Ovary (tissue), 9 donors: ENCODE data around the gene TOGARAM2. TPM values are rescaled to one million over a fixed set of nuclear protein-coding genes. Genes with fewer than 3 reads are reported as not detected.

Experiments used
- DNase-seq, 5 donors: peaks; one replicate each; pipeline ENCODE4 v3.0.0-alpha.2; 2019 to 2020
- H3K27ac ChIP-seq, 2 donors: fragments of 200-600 bp; one replicate each; pipeline versions ENCODE4 v1.5.1 to v1.8.0; 2019 to 2022
- H3K27me3 ChIP-seq: fragments of 200-600 bp; one replicate; pipeline ENCODE4 v1.8.0; 2022
- H3K36me3 ChIP-seq: fragments of 200-600 bp; sonication (generic); one replicate; pipeline ENCODE4 v1.5.1; 2019
- H3K4me1 ChIP-seq: one replicate; pipeline ENCODE4 v1.8.1; 2013; ENCODE audit warnings: mild to moderate bottlenecking, moderate library complexity; ENCODE audit not compliant: insufficient read depth
- H3K4me3 ChIP-seq: fragments of 200-600 bp; sonication (generic); one replicate; pipeline ENCODE4 v1.5.1; 2017
- H3K9me3 ChIP-seq, 2 donors: fragments of 200-600 bp in 1 of 2; sonication (generic) in 1 of 2; one replicate each; pipeline versions ENCODE4 v1.5.1 to v1.8.1; 2013 to 2019; ENCODE audit warnings: mild to moderate bottlenecking in 1 of 2, moderate library complexity in 1 of 2
- CTCF ChIP-seq, 3 donors: fragments of 450-650 bp in 2 of 3; fragments of 200-600 bp in 1 of 3; IDR thresholded peaks; one replicate each; pipeline versions ENCODE4 v1.5.1 to v1.8.0; 2016 to 2022; ENCODE audit warnings: antibody characterized with exemption in 3 of 3, mild to moderate bottlenecking in 1 of 3
- EP300 ChIP-seq: sonication (generic); formaldehyde crosslinking; IDR thresholded peaks from one replicate; pipeline ENCODE4 v1.6.1; 2017; ENCODE audit warnings: antibody characterized with exemption
- POLR2A ChIP-seq: fragments of 450-650 bp; IDR thresholded peaks from one replicate; pipeline ENCODE4 v1.6.1; 2017; ENCODE audit warnings: antibody characterized with exemption, mild to moderate bottlenecking, moderate library complexity
- WGBS, 3 donors: extraction: QIAGEN DNeasy Blood & Tissue Kit in 1 of 3; methylation state at CpG; one replicate each; pipeline versions ENCODE4 v1.1.5 to v1.1.7; 2013 to 2017; 5-methylcytosine and 5-hydroxymethylcytosine counted together
- intact Hi-C, 4 donors: fragments of 100-400 bp; cut with DNase I; formaldehyde crosslinking; loops; one replicate each; pipeline versions ENCODE4 v1.11.0 to v1.15.1; 2022 to 2023
- polyA plus RNA-seq, 2 donors: library from polyadenylated mRNA; stranded (reverse); fragments of 200-250 nt in 1 of 2; fragments of 350-450 nt in 1 of 2; fragmentation: Illumina TruSeq in 1 of 2; extraction: RNeasy Lipid Tissue Mini Kit (QIAGEN cat#74804) in 1 of 2; gene quantifications; one replicate each; pipeline ENCODE4 v1.2.3, GENCODE V29; 2013 to 2014
- total RNA-seq, 7 donors: library from RNA; depleted of rRNA in 2 of 7; stranded (reverse); fragments of >200 nt in 2 of 7; fragmentation: NEBNext Ultra II Directional in 3 of 7; extraction: Animal tissue kit (Norgen Biotek cat#: 25700) in 3 of 7; gene quantifications; one replicate each; pipeline versions ENCODE4 v1.1.0 to v1.2.4, GENCODE V29; 2016 to 2023
- donor health status: DM: no; HTN: no; CAD: no; lungs with moderate emphysema.
- donor health status: DM: no; HTN: no; CAD: no.
- donor health status: Bipolar disorder and iron deficiency.
- donor health status: DM: yes; HTN: yes; CAD: no.
- donor health status: DM: no; HTN: no; CAD: no.
- donor health status: DM: yes; HTN: yes; CAD: no.

The TOGARAM2 gene
- total and polyA plus RNA-seq, 9 donors: 0.33 to 21.1 (median 1.7) TPM

- no peak for TF ChIP-seq POLR2A
- TF ChIP-seq EP300: no peak
- no peak for TF ChIP-seq CTCF (IDR thresholded peaks at IDR 0.05)
- no peaks in the 10 kb centered on the region for H3K9me3 ChIP-seq
- H3K27me3 ChIP-seq: no peaks in the 10 kb centered on the region
- intact Hi-C loops: no loop called here
- H3K27ac ChIP-seq: no peak overlapping the region
- H3K4me1 ChIP-seq: peaks cover 2% of the 10 kb centered on the region
- H3K36me3 ChIP-seq: no peaks in the 10 kb centered on the region
- H3K4me3 ChIP-seq: no peak overlapping the region
- WGBS, 3 donors: 94 to 97% (median 96%) methylated on average over 1 of the region's 1 CpG
- no peak for DNase-seq
Measured at GRCh38 chr2:28949190-28949589, 31.9 kb upstream of the TOGARAM2 start.

- no peak for DNase-seq
- 88 to 89% (median 89%) methylated on average over 11 of the region's 11 CpGs for WGBS, 3 donors
- TF ChIP-seq CTCF (IDR thresholded peaks at IDR 0.05) (no peak), POLR2A (no peak), EP300 (no peak)
- H3K27ac ChIP-seq: no peak overlapping the region
- no peaks in the 10 kb centered on the region for H3K9me3 ChIP-seq
- no peak overlapping the region for H3K4me3 ChIP-seq
- intact Hi-C loops: no loop called here
- H3K36me3 ChIP-seq: no peaks in the 10 kb centered on the region
- H3K27me3 ChIP-seq: no peaks in the 10 kb centered on the region
- peaks cover 2% of the 10 kb centered on the region for H3K4me1 ChIP-seq
Measured at GRCh38 chr2:28949617-28950305, 31.3 kb upstream of the TOGARAM2 start.

GRCh38 chr2:28950941-28951630, 30.0 kb upstream of the TOGARAM2 start:
- 95 to 97% (median 97%) methylated on average over 12 of the region's 12 CpGs for WGBS, 3 donors
- H3K27ac ChIP-seq: no peak overlapping the region
- H3K27me3 ChIP-seq: no peaks in the 10 kb centered on the region
- H3K4me1 ChIP-seq: peaks cover 2% of the 10 kb centered on the region
- H3K4me3 ChIP-seq: no peak overlapping the region
- H3K9me3 ChIP-seq: no peaks in the 10 kb centered on the region
- DNase-seq: no peak
- TF ChIP-seq POLR2A: no peak
- no peak for TF ChIP-seq CTCF (IDR thresholded peaks at IDR 0.05)
- TF ChIP-seq EP300: no peak
- H3K36me3 ChIP-seq: no peaks in the 10 kb centered on the region
- intact Hi-C loops: no loop called here

- H3K9me3 ChIP-seq: no peaks in the 10 kb centered on the region
- TF ChIP-seq POLR2A (no peak), EP300 (no peak), CTCF (IDR thresholded peaks at IDR 0.05) (no peak)
- peaks cover 2% of the 10 kb centered on the region for H3K4me1 ChIP-seq
- intact Hi-C loops: no loop called here
- H3K36me3 ChIP-seq: no peaks in the 10 kb centered on the region
- no peak overlapping the region for H3K27ac ChIP-seq
- no peak for DNase-seq
- H3K27me3 ChIP-seq: no peaks in the 10 kb centered on the region
- no peak overlapping the region for H3K4me3 ChIP-seq
- 55 to 66% (median 60%) methylated on average over 13 of the region's 13 CpGs for WGBS, 3 donors
Measured at GRCh38 chr2:28951910-28952835, 28.9 kb upstream of the TOGARAM2 start.
